NCI-H446 treated with DMSO at 0.1 percent for 48 hours (cell line): ENCODE data around the gene ULBP1.
A peak's percentile ranks its signal among the peaks of the same experiment; 100 is the strongest.
"Not testable (repeated sequence)": the region's sequence is repeated elsewhere in the genome, so short reads cannot be mapped to it uniquely, and the experiment has no call there.

Experiments
- DNase-seq: peaks from one replicate; lab custom pipeline; 2025; lab: John Stamatoyannopoulos, UW

The ULBP1 gene

GRCh38 chr6:149977221-149977620 is 13.5 kb downstream of the ULBP1 start:
- DNase-seq: no peak

GRCh38 chr6:149978610-149979009 is 14.9 kb downstream of the ULBP1 start:
- DNase-seq: no peak

GRCh38 chr6:149979293-149979692 is 15.6 kb downstream of the ULBP1 start:
- no peak for DNase-seq

GRCh38 chr6:149983145-149983544 is 19.4 kb downstream of the ULBP1 start:
- DNase-seq: no peak

- no peak for DNase-seq
Measured at GRCh38 chr6:149984773-149985172, 21.0 kb downstream of the ULBP1 start.

- no peak for DNase-seq
Measured at GRCh38 chr6:149985481-149985937, 21.8 kb downstream of the ULBP1 start.

- DNase-seq: no peak
Measured at GRCh38 chr6:149987602-149988107, 23.9 kb downstream of the ULBP1 start.

GRCh38 chr6:149988550-149989346 is 25.0 kb downstream of the ULBP1 start:
- no peak for DNase-seq

GRCh38 chr6:149990212-149990660 is 26.5 kb downstream of the ULBP1 start:
- no peak for DNase-seq

- no peak for DNase-seq
Measured at GRCh38 chr6:149990661-149991471, 27.1 kb downstream of the ULBP1 start.

GRCh38 chr6:149991472-149991795 is 27.7 kb downstream of the ULBP1 start:
- not testable (repeated sequence) for DNase-seq

GRCh38 chr6:149991838-149992237 is 28.1 kb downstream of the ULBP1 start:
- DNase-seq: no peak

- no peak for DNase-seq
Measured at GRCh38 chr6:149995235-149995750, 31.6 kb downstream of the ULBP1 start.

GRCh38 chr6:149995971-149996370 is 32.2 kb downstream of the ULBP1 start:
- no peak for DNase-seq

- DNase-seq: no peak
Measured at GRCh38 chr6:149999636-150000035, 35.9 kb downstream of the ULBP1 start.

GRCh38 chr6:150001295-150002008 is 37.7 kb downstream of the ULBP1 start:
- no peak for DNase-seq

GRCh38 chr6:150002710-150003109 is 39.0 kb downstream of the ULBP1 start:
- no peak for DNase-seq

GRCh38 chr6:150003599-150003998 is 39.9 kb downstream of the ULBP1 start:
- DNase-seq: not testable (repeated sequence)

- DNase-seq: no peak
Measured at GRCh38 chr6:150004101-150004782, 40.5 kb downstream of the ULBP1 start.

GRCh38 chr6:150004783-150005717 is 41.3 kb downstream of the ULBP1 start:
- DNase-seq: peak; percentile 77
